Endothelial cell (in vitro differentiated cells): ENCODE data around the gene MKI67. TPM values are rescaled to one million over a fixed set of nuclear protein-coding genes. Genes with fewer than 3 reads are reported as not detected.
A peak's percentile ranks its signal among the peaks of the same experiment; 100 is the strongest.

Source experiments
- DNase-seq: peaks from one replicate; pipeline ENCODE4 v3.0.0; 2021; ENCODE audit warnings: low spot score
- H3K27ac Mint-ChIP-seq: one replicate; pipeline ENCODE4 v1.8.0; 2021; ENCODE audit warnings: mixed read lengths, inconsistent platforms; ENCODE audit not compliant: unreplicated experiment
- H3K27me3 Mint-ChIP-seq: one replicate; pipeline ENCODE4 v1.8.0; 2021; ENCODE audit warnings: mild to moderate bottlenecking, moderate library complexity, mixed read lengths, inconsistent platforms; ENCODE audit not compliant: unreplicated experiment
- H3K36me3 Mint-ChIP-seq: one replicate; pipeline ENCODE4 v1.8.0; 2021; ENCODE audit warnings: mild to moderate bottlenecking, low read depth, mixed read lengths, inconsistent platforms; ENCODE audit not compliant: unreplicated experiment
- H3K4me1 Mint-ChIP-seq: one replicate; pipeline ENCODE4 v1.8.0; 2021; ENCODE audit warnings: mild to moderate bottlenecking, mixed read lengths, inconsistent platforms; ENCODE audit not compliant: unreplicated experiment
- H3K4me3 Mint-ChIP-seq: one replicate; pipeline ENCODE4 v1.8.0; 2021; ENCODE audit warnings: mild to moderate bottlenecking, mixed read lengths, inconsistent platforms; ENCODE audit not compliant: unreplicated experiment
- H3K9me3 Mint-ChIP-seq: one replicate; pipeline ENCODE4 v1.8.0; 2021; ENCODE audit warnings: mixed read lengths, inconsistent platforms; ENCODE audit not compliant: unreplicated experiment
- CTCF ChIP-seq: fragments of 200-600 bp; sonication (generic); IDR thresholded peaks from one replicate; pipeline ENCODE4 v1.5.0; 2021; ENCODE audit warnings: antibody characterized with exemption; ENCODE audit not compliant: unreplicated experiment
- total RNA-seq: library from RNA; stranded (reverse); fragmentation: NEBNext Ultra II Directional; extraction: Animal tissue kit (Norgen Biotek cat#: 25700); gene quantifications from one replicate; pipeline ENCODE4 v1.2.1, GENCODE V29; 2021; ENCODE audit not compliant: unreplicated experiment

MKI67 gene
- total RNA-seq, 1 donor from 2014 or later: 19.7 TPM

DNA sequence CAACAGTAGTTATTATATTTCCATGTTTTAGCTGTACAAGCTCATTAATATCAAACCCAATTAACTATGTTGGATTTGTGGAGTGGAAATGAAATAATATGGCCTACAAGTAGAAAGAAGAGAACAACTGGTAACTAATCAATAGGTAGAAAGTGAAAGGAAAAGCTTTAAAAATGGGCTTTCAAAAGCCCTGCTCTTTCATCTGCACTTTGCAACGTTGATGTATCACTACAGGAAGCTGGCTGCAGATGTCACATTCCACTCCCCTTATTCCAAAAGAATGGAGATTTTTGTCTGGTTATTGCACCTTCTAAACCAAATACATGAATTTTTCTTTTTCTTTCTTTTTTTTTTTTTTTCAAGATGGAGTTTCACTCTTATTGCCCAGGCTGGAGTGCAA, 11.7 kb upstream of the MKI67 start:
- TF ChIP-seq CTCF: no peak
- Mint-ChIP-seq H3K9me3 (no peaks in the 10 kb centered on the region), H3K36me3 (no peaks in the 10 kb centered on the region), H3K4me3 (no peak overlapping the region), H3K4me1 (no peaks in the 10 kb centered on the region), H3K27me3 (no peaks in the 10 kb centered on the region), H3K27ac (no peak overlapping the region)
- DNase-seq: no peak

GRCh38 chr10:128130051-128130450, 3.8 kb upstream of the MKI67 start:
- no peak for DNase-seq
- Mint-ChIP-seq H3K4me1 (peaks cover 2% of the 10 kb centered on the region), H3K36me3 (no peaks in the 10 kb centered on the region), H3K27me3 (peaks cover 1% of the 10 kb centered on the region), H3K9me3 (no peaks in the 10 kb centered on the region), H3K4me3 (no peak overlapping the region), H3K27ac (no peak overlapping the region)
- TF ChIP-seq CTCF: no peak

DNA sequence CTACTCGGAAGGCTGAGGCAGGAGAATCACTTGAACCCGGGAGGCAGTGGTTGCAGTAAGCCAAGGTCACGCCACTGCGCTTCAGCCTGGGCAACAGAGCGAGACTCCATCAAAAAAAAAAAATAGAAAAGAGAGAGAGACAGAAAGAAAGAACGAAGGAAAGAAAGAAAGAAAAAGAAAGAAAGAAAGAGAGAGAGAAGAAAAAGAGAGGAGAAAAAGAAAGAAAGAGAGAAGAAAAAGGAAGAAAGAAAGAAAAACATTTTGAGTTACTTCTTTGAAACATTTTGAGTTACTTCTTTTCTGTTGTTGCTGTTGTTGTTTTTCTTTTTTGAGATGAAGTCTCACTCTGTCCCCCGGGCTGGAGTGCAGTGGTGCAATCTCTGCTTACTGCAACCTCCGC, 2.4 kb upstream of the MKI67 start:
- no peaks in the 10 kb centered on the region for H3K9me3 Mint-ChIP-seq
- no peak overlapping the region for H3K27ac Mint-ChIP-seq
- peaks cover 10% of the 10 kb centered on the region for H3K4me1 Mint-ChIP-seq
- H3K4me3 Mint-ChIP-seq: no peak overlapping the region
- peaks cover 1% of the 10 kb centered on the region for H3K27me3 Mint-ChIP-seq
- no peak for DNase-seq
- no peak for TF ChIP-seq CTCF
- H3K36me3 Mint-ChIP-seq: no peaks in the 10 kb centered on the region

- TF ChIP-seq CTCF: no peak
- Mint-ChIP-seq H3K27me3 (peaks cover 1% of the 10 kb centered on the region), H3K36me3 (no peaks in the 10 kb centered on the region), H3K4me3 (peak overlapping the region; percentile 91), H3K9me3 (no peaks in the 10 kb centered on the region), H3K4me1 (peaks cover 10% of the 10 kb centered on the region), H3K27ac (no peak overlapping the region)
- DNase-seq: no peak
These were observed 743 bp downstream of the MKI67 start for GRCh38 chr10:128125416-128125943.

- no peak for DNase-seq
- Mint-ChIP-seq H3K4me1 (peaks cover 10% of the 10 kb centered on the region), H3K27ac (no peak overlapping the region)
These were observed 1.3 kb downstream of the MKI67 start for GRCh38 chr10:128124813-128125403.

More at GRCh38 chr10:128124813-128125403, 1.3 kb downstream of the MKI67 start:
- H3K36me3 Mint-ChIP-seq: no peaks in the 10 kb centered on the region
- TF ChIP-seq CTCF: no peak
- peak overlapping the region; percentile 91 for H3K4me3 Mint-ChIP-seq
- H3K27me3 Mint-ChIP-seq: peaks cover 1% of the 10 kb centered on the region
- no peaks in the 10 kb centered on the region for H3K9me3 Mint-ChIP-seq
